PC-9 (cell line): Measurements from ENCODE around the gene IGFL4.

Experiments
- EZH2 ChIP-seq: fragments of 200-600 bp; sonication (generic); IDR thresholded peaks from 2 replicates; pipeline ENCODE4 v1.8.0; 2017; ENCODE audit warnings: antibody characterized with exemption, low read depth
- TF ChIP-seq, protein P1 (sequence below): fragments of 200-600 bp; sonication (generic); conservative IDR thresholded peaks from 2 replicates; pipeline ENCODE4 v1.6.1; 2017; ENCODE audit warnings: mixed run types, antibody characterized with exemption, mild to moderate bottlenecking, moderate library complexity

DNA sequence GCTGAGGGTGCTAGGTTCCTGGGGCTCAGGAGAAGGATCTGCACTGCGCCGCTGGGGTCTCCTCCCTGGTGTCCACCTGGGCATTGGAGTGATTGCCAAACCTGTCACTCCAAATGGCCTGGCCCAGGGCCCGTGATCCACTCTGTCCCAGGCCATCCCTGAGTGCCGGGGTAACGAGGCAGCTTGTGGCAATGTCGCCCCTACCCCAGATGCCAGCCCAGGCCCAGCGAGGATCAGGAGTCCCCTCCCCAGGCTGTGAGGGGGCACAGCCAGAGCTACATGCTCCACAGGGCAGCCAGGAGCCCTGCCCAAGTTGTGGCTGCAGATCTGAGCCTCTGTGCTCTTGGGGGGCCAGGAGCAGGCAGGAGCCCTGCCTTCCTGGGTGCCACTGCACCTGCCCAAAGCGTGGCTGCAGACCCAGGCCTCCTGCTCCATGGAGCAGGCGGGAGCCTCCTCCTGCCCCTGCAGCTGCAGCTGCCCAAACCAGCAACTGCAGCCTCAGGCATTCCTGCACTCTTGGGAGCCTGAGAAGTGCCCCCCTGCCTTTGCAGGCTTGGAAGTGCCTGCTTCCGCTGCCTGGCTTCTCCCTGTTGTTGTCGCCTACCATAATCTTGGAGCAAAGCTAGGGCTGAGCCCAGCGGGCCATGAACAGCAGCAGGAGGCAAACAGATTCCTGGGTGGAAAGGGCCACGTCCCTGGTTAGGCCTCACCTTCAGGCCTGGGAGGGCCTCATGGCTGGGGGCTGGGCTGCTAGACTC lies 4.6 kb downstream of the IGFL4 start:
- TF ChIP-seq, protein P1, sequence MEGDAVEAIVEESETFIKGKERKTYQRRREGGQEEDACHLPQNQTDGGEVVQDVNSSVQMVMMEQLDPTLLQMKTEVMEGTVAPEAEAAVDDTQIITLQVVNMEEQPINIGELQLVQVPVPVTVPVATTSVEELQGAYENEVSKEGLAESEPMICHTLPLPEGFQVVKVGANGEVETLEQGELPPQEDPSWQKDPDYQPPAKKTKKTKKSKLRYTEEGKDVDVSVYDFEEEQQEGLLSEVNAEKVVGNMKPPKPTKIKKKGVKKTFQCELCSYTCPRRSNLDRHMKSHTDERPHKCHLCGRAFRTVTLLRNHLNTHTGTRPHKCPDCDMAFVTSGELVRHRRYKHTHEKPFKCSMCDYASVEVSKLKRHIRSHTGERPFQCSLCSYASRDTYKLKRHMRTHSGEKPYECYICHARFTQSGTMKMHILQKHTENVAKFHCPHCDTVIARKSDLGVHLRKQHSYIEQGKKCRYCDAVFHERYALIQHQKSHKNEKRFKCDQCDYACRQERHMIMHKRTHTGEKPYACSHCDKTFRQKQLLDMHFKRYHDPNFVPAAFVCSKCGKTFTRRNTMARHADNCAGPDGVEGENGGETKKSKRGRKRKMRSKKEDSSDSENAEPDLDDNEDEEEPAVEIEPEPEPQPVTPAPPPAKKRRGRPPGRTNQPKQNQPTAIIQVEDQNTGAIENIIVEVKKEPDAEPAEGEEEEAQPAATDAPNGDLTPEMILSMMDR: no peak
- no peak for TF ChIP-seq EZH2
